Upper lobe of left lung (tissue), 6 donors: ENCODE measurements around the gene NAE1. TPM values are rescaled to one million over a fixed set of nuclear protein-coding genes. Genes with fewer than 3 reads are reported as not detected.

Experiments
- ATAC-seq, 2 donors: fragments of 200-7000 bp; cut with Tn5 transposase; one replicate each; pipeline ENCODE4 v1.9.1; 2022; ENCODE audit warnings: mild to moderate bottlenecking in 2 of 2, moderate library complexity in 2 of 2; ENCODE audit not compliant: low FRiP score in 2 of 2
- DNase-seq, 2 donors: peaks; one replicate each; pipeline ENCODE4 v3.0.0-alpha.2; 2019 to 2020
- H3K27ac ChIP-seq, 4 donors: fragments of 200-600 bp; sonication (generic); one replicate each; pipeline ENCODE4 v1.5.1; 2016 to 2019
- H3K27me3 ChIP-seq, 4 donors: fragments of 200-600 bp; sonication (generic); one replicate each; pipeline ENCODE4 v1.5.1; 2017 to 2019
- H3K36me3 ChIP-seq, 4 donors: fragments of 200-600 bp; sonication (generic); one replicate each; pipeline ENCODE4 v1.5.1; 2016 to 2019
- H3K4me1 ChIP-seq, 4 donors: fragments of 200-600 bp; sonication (generic); one replicate each; pipeline ENCODE4 v1.5.1; 2018 to 2019
- H3K4me3 ChIP-seq, 4 donors: fragments of 200-600 bp; sonication (generic); one replicate each; pipeline ENCODE4 v1.5.1; 2017 to 2019; ENCODE audit warnings: mild to moderate bottlenecking in 2 of 4, moderate library complexity in 1 of 4
- H3K9me3 ChIP-seq, 4 donors: fragments of 200-600 bp; sonication (generic); one replicate each; pipeline ENCODE4 v1.5.1; 2018 to 2019
- CTCF ChIP-seq, 6 experiments: fragments of 450-650 bp in 4 of 6; fragments of 200-600 bp in 2 of 6; sonication (generic) in 2 of 6; IDR thresholded peaks; one replicate each; pipeline ENCODE4 v1.5.1; 2016 to 2019; ENCODE audit warnings: antibody characterized with exemption in 6 of 6
- EP300 ChIP-seq, 4 donors: sonication (generic); formaldehyde crosslinking; IDR thresholded peaks; one replicate each; pipeline ENCODE4 v1.5.1; 2017; ENCODE audit warnings: antibody characterized with exemption in 4 of 4, control low read depth in 2 of 4
- POLR2A ChIP-seq, 4 donors: fragments of 450-650 bp; IDR thresholded peaks; one replicate each; pipeline ENCODE4 v1.5.1; 2016 to 2017; ENCODE audit warnings: antibody characterized with exemption in 4 of 4, mild to moderate bottlenecking in 2 of 4
- POLR2AphosphoS5 ChIP-seq, 2 donors: sonication (generic); formaldehyde crosslinking; IDR thresholded peaks; one replicate each; pipeline ENCODE4 v1.5.1; 2017; ENCODE audit warnings: antibody characterized with exemption in 2 of 2
- WGBS, 2 donors: methylation state at CpG; one replicate each; pipeline ENCODE4 v1.1.5; 2017 to 2018; 5-methylcytosine and 5-hydroxymethylcytosine counted together
- total RNA-seq, 6 donors: library from RNA; depleted of rRNA in 4 of 6; stranded (reverse); fragments of >200 nt in 4 of 6; gene quantifications; one replicate each; pipeline versions ENCODE4 v1.1.0 to v1.2.1, GENCODE V29; 2016 to 2021
- donor health status: DM: no; HTN: no; CAD: no; lungs with moderate emphysema.
- donor health status: DM: no; HTN: yes; CAD: no; lungs with severe emphysema.

NAE1 gene
- total RNA-seq, 6 donors from 2014 or later = 12.9 to 48.7 (median 34.0) TPM

- H3K27me3 ChIP-seq = peaks cover 0 to 18% (median 8%) of the 10 kb centered on the region in 4 donors
- no peaks in the 10 kb centered on the region for H3K9me3 ChIP-seq
- no peak overlapping the region for H3K27ac ChIP-seq
- DNase-seq (no peak), ATAC-seq (no peak)
- H3K36me3 ChIP-seq = no peaks in the 10 kb centered on the region
- no peak overlapping the region for H3K4me3 ChIP-seq
- WGBS, 2 donors = 72 to 82% methylated on average over 6 of the region's 6 CpGs
- TF ChIP-seq POLR2AphosphoS5 (IDR thresholded peaks at IDR 0.05) = no peak
- no peak for TF ChIP-seq CTCF (IDR thresholded peaks at IDR 0.05)
- TF ChIP-seq EP300 (IDR thresholded peaks at IDR 0.05) = no peak
- TF ChIP-seq POLR2A (IDR thresholded peaks at IDR 0.05) = no peak
- peaks cover 13 to 14% (median 14%) of the 10 kb centered on the region in 4 donors for H3K4me1 ChIP-seq
Measured at GRCh38 chr16:66847533-66848067, 16.8 kb upstream of the NAE1 start.

- WGBS, 2 donors = 91% methylated on average over 6 of the region's 6 CpGs; no CpG with 5 or more reads in 1 of the 2 donors
- Histone ChIP-seq H3K27ac (no peak overlapping the region), H3K27me3 (peaks cover 0 to 18% (median 8%) of the 10 kb centered on the region in 4 donors), H3K9me3 (no peaks in the 10 kb centered on the region), H3K4me1 (peaks cover 13 to 14% (median 14%) of the 10 kb centered on the region in 4 donors), H3K36me3 (no peaks in the 10 kb centered on the region), H3K4me3 (no peak overlapping the region)
- TF ChIP-seq POLR2AphosphoS5 (IDR thresholded peaks at IDR 0.05) (no peak), POLR2A (IDR thresholded peaks at IDR 0.05) (no peak), EP300 (IDR thresholded peaks at IDR 0.05) (no peak), CTCF (IDR thresholded peaks at IDR 0.05) (no peak)
- ATAC-seq = no peak
- DNase-seq = peak in 1 of 2 donors; percentile 11
Measured at GRCh38 chr16:66846831-66847230, 16.1 kb upstream of the NAE1 start.

GRCh38 chr16:66846266-66846665, 15.5 kb upstream of the NAE1 start:
- Histone ChIP-seq H3K9me3 (no peaks in the 10 kb centered on the region), H3K27ac (no peak overlapping the region), H3K36me3 (no peaks in the 10 kb centered on the region), H3K27me3 (peaks cover 0 to 18% (median 8%) of the 10 kb centered on the region in 4 donors), H3K4me3 (no peak overlapping the region), H3K4me1 (peaks cover 13 to 14% (median 14%) of the 10 kb centered on the region in 4 donors)
- whole genome bisulfite sequencing, 2 donors = 94 to 100% methylated on average over 1 of the region's 1 CpG
- DNase-seq = no peak
- TF ChIP-seq EP300 (IDR thresholded peaks at IDR 0.05) = no peak
- TF ChIP-seq POLR2AphosphoS5 (IDR thresholded peaks at IDR 0.05) = no peak
- TF ChIP-seq POLR2A (IDR thresholded peaks at IDR 0.05) = no peak
- no peak for TF ChIP-seq CTCF (IDR thresholded peaks at IDR 0.05)
- ATAC-seq = no peak

- TF ChIP-seq POLR2AphosphoS5 (IDR thresholded peaks at IDR 0.05) (no peak), CTCF (IDR thresholded peaks at IDR 0.05) (no peak), EP300 (IDR thresholded peaks at IDR 0.05) (no peak), POLR2A (IDR thresholded peaks at IDR 0.05) (no peak)
- 69 to 72% methylated on average over 4 to 9 of the region's 9 CpGs for WGBS, 2 donors
- Histone ChIP-seq H3K4me1 (peaks cover 13 to 14% (median 14%) of the 10 kb centered on the region in 4 donors), H3K27me3 (peaks cover 0 to 18% (median 8%) of the 10 kb centered on the region in 4 donors), H3K9me3 (no peaks in the 10 kb centered on the region), H3K27ac (no peak overlapping the region), H3K4me3 (no peak overlapping the region), H3K36me3 (no peaks in the 10 kb centered on the region)
- DNase-seq = no peak
- ATAC-seq = no peak
Measured at GRCh38 chr16:66845791-66846221, 15.0 kb upstream of the NAE1 start.

GRCh38 chr16:66845080-66845410, 14.3 kb upstream of the NAE1 start:
- H3K27ac ChIP-seq = no peak overlapping the region
- H3K9me3 ChIP-seq = no peaks in the 10 kb centered on the region
- no peak for TF ChIP-seq CTCF (IDR thresholded peaks at IDR 0.05)
- TF ChIP-seq POLR2AphosphoS5 (IDR thresholded peaks at IDR 0.05) = no peak
- TF ChIP-seq POLR2A (IDR thresholded peaks at IDR 0.05) = no peak
- no peak for TF ChIP-seq EP300 (IDR thresholded peaks at IDR 0.05)
- H3K27me3 ChIP-seq = peaks cover 0 to 18% (median 8%) of the 10 kb centered on the region in 4 donors
- ATAC-seq (peak in 1 of 2 donors; percentile 14), DNase-seq (no peak)
- peak overlapping the region in 3 of 4 donors; percentile 32 to 47 (median 43) for H3K4me3 ChIP-seq
- peaks cover 13 to 14% (median 14%) of the 10 kb centered on the region in 4 donors for H3K4me1 ChIP-seq
- WGBS, 2 donors = 11 to 22% methylated on average over 10 of the region's 10 CpGs
- no peaks in the 10 kb centered on the region for H3K36me3 ChIP-seq
